NOMO-1 treated with dmso at 0.1 percent for 144 hours (cell line): ENCODE measurements around the gene ABCC8.
"Not testable (repeated sequence)": the region's sequence is repeated elsewhere in the genome, so short reads cannot be mapped to it uniquely, and the experiment has no call there.

Experiments
- DNase-seq: peaks from one replicate; lab custom pipeline; 2025; ENCODE audit not compliant: unreplicated experiment; lab: John Stamatoyannopoulos, UW

The ABCC8 gene

DNA sequence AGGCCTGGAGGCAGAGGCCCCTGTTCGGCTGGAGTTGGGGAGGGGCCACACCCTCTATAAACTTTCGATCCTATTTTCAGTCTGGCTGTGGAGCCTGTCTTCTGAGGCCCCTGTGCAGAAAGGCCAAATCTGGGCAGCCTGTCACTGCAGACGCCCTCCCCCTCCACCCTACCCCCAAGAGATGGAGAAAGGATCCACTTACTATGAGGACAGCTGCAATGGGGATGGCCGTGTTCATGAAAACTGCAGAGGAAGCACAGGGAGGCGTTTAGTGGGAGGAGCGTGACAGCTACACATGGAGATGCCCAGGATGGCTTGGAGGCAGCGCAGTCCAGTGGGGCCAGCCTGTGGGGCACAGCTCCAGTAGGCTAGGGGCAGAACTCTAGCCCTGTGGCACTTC, 44.6 kb downstream of the ABCC8 start:
- no peak for DNase-seq

DNA sequence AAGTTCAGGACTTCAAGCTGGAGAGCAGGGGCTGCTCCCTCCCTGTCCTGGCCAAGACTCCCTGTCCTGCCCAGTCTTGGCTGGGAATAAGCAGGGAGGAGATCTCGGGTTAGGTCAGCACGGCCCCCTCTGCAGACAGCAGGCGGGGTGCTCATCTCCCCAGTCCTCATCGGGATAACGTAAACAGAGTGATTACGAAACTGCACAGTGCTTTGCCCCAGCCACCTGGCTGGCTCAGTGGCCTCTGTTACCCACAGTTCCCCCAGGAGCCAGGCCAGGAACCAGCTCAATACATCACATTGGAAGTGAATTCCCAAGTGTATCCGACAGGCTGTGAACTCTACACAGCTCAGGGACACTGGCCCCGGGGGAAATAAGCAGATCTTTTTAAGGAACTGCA, 45.5 kb downstream of the ABCC8 start:
- no peak for DNase-seq

DNA sequence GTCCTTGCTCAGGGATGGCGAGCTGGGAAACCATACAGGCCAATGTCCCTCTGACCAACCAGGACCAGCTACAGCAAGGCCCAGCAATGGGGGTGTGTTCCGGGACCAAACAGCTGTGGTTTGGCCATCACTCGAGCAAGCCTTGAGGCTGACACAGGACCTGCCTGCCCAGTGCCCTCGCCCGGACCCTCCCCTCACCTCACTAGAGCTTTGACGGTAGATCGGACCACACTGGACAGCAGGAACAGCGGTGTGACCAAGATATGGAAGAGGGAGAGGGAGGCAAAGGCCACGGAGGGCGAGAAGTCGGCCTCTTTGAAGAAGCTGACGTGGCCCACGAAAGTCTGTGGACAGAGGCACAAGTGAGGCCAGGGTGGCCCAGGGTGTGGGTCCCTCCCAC, 46.0 kb downstream of the ABCC8 start:
- no peak for DNase-seq

DNA sequence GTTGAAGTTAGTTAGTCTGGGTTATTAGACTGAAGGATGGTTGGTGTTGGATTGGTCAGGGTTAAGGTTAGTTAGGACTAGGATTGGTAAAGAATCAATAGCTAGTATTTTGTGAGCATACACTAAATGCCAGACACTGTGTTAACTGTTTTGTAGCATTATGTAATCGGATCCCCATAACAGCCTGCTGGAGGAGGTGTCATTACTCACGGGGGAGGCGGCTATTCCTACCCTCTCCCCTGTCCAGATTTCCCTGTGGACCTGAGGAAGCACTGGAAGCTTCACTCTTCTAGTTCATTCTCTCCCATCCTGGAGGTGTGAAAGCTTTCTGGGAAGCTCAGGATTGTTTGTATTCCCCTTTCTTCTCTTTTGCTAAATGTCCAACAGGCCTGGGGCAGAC, 47.7 kb downstream of the ABCC8 start:
- DNase-seq = no peak

DNA sequence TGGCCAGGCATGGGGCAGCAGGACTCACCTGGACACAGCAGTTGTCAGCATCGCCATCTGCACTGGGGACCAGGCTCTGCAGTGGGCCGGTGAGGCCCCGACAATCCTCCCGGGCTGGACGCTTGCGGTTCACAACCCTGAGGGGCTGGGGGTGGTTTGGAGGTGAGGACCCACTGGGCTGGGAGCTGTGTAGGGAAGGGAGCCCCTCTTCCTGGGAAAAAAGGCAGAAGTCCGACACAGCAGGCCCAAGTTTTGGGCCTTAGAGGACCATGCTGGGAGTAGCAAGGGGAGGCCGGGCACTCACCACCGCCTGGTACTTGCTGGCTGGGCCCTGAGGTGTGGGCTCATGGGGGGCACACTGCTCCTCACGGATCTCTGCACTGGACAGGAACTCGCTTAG, 48.4 kb downstream of the ABCC8 start:
- no peak for DNase-seq

DNA sequence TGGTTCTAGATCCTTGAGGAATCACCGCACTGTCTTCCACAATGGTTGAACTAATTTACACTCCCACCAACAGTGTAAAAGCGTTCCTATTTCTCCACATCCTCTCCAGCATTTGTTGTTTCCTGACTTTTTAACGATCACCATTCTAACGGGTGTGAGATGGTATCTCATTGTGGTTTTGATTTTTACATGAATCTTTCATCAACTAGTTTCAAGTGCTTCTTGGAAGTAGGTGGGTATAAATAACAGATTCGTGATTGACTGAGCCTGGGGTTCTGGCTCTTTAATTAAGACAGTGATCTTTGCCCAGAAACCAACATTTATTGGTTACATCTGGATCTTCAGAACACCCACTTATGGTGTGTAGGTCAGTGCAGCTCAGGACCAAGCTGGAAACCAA, 50.4 kb downstream of the ABCC8 start:
- not testable (repeated sequence) for DNase-seq

DNA sequence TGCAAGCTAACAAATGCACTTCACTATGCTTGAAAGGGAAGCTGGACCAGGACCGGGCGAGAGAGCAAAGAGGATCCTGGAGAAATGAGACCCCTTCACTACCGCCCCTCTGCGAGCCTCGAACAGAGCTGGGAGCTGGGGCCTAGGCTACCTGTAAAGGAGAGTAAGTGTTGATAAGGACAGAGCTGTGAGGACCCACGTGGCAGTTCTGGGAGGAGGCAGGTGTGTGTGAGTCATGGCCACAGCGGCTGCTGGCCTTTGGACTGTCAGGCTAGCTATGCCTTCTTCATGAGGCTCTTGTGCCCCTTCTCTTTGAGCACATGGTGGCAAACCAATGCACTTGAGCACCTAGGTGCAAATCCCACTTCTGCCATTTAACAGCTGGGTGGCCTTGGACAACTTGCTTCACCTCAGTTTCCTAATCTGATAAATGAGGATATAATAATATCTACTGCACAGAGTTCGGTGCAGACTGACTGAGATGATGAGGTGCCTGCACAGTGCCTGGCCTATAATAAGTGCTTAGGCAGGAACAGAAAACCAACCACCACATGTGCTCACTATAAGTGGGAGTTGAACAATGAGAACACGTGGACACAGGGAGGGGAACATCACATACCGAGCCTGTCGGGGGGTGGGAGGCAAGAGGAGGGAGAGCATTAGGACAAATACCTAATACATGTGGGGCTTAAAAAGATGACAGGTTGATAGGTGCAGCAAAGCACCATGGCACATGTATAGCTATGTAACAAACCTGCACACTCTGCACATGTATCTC, 52.9 kb downstream of the ABCC8 start:
- DNase-seq = no peak

DNA sequence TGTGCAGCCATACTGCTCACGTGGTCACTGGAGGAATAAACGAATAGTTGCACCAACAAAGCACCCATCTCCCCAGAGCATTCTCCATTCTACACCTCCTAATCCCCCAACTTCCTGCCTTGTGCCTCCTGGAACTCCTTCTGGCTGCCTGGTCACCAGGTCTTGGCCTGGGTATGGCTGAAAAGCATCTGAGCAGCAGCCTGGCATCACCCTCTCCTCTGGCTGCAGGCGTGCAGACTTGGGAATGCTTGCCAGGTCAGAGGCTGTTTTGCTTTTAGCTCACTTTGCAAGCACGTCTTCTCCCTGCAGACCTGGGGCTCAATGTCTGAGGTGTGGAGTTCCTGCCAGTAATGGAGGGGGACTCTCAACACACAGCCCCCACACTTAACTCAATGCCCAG, 54.9 kb downstream of the ABCC8 start:
- DNase-seq = no peak

DNA sequence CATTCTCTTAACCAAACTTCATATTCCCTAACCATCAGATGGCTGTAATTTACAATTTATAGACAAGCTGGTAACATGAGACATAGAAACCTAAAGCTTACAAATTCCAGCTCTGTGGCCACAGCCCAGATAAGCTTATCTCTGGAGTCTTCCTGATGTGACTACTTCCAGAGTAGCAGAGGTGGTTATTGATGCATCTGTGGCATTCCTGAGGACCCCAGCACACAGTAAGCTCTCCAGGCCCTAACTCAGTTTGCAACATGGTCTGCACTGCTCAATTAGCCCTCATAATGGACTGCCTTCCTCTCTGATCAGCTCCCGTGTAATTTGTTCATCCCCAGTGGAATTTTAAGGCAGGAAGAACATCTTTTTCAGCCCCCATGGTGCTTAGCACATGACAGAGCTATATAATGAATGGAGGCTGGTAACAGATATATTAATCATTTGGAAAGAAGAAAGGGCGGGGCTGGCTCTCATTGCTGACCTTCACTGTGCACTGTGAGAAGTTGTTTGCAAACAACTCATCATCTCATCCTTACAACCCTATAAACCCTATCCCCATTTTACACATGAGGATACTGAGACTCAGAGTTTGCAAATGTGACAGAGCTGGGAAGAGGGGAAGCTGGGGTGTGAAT, 58.1 kb downstream of the ABCC8 start:
- DNase-seq = no peak

DNA sequence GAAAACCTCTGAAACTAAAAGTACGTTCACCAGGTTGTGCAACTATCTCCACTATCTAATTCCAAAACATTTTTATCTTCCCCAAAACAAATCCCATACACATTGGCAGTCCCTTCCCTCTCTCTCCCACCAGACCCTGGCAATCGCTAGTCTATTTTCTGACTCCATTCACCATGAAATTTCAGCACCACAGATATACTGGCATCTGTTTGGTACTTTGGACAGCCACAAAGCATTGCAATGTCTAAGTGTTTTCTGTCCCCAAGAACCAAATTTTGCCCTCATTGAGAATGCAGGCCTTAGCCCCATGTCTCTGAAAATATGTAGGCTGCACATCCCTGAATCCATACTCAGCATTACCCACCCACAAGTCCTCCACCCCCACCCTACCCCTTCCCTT, 60.2 kb downstream of the ABCC8 start:
- no peak for DNase-seq

DNA sequence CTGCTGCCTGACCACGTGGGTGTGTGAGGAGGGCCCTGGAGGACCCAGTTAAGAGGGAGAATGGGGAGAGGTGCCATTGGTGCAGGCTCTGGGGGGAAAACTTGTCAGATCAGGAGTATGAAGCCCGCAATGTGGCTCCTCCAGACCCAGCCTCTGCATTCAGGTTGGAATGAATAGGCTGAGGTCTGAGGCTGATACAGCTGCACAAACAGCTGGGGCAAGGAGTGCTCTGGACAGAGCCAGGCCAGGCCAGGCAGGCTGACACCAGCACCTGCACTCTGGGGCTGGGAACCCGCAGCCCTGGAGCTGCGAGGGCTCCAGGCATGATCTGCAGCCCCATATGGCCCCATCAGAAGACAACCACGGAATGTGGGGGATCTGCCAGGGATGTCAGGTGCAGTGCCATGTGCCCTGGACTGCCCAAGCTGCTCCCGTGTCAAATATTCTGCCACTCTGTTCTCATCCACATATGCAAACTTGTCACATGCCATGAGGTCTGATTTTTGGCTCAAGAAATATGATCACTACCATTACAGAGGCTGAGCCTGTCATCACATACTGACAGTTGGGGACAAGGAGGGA, 61.0 kb downstream of the ABCC8 start:
- no peak for DNase-seq

DNA sequence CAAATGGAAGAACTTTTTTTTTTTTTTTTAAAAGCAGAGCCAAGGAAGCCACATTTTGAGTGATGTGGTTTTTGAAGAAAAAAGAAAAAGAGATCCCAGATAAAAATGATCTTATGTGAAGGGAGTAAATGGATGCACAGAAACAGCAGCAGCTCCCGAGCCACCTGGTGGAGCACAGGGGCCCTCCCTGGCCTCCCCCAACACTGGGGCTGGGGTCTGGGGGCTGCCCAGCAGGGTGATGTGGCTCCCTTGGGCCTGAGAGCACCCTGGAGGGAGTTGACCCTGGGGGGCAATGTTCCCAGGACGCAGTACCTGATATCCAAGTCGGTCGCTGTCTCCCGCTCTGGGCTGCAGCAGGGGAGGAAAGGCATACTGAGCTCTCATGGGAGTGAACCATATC, 61.7 kb downstream of the ABCC8 start:
- no peak for DNase-seq

DNA sequence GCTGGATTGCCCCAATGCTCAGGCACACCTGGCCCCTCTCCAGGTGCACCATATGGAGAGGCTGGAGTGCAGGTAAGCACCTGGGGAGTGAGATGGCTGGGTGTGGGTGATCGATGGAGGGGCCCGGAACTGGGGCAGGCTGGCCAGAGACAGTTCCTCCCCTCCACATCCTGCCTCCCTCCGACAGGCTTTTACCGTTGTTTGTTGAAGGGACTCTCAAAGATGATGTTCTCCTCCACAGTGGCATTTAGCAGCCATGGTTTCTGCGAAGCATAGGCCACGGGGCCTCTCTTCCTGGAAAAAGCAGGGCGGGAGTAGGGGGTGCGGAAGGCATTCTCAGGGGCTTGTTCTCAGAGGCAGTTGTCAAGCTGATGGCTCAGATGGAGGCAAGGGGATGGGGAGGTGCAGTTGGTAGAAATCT, 62.3 kb downstream of the ABCC8 start:
- no peak for DNase-seq

DNA sequence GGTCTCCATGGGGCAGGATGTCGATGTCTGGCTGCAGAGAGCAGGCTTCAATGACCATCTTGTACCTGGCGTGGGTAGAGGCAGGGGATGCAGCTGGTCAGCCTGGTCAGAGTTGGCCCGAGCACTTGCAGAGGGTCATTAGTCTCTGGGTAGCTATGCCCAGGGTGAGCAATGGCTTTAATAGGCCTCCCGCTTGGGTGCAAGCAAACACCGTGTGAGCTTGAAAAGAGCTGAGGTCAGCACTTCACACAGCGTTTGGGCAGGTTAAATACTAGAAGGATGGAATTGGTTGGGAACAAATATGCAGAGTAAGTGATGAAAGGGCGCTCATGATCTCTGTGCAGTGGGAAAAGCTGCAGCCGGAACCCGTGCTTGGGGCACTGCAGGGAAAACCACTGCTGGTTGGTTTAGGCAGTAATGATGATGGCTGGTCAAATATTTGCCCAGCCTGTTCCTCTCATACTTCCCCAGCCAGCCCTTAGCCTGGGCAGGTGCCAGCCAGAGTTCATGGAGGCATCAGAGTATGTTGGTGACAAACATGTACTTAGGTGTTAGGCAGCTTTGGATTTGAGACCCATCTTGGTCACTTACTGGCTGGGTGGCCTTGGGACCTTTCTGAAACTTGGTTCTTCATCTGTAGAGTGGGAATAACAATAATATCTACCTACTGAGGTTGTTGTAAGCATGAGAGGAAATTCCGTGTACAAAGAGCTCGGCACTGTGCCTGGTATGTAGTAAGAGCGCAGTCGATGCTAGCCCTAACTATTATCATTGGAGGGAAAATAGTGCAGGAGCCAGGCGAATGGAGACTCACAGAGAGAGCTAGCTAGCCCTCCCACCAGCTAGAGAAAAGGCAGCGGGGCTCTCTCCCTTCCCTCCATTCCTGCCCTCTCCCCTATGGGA, 63.0 kb downstream of the ABCC8 start:
- DNase-seq = no peak

DNA sequence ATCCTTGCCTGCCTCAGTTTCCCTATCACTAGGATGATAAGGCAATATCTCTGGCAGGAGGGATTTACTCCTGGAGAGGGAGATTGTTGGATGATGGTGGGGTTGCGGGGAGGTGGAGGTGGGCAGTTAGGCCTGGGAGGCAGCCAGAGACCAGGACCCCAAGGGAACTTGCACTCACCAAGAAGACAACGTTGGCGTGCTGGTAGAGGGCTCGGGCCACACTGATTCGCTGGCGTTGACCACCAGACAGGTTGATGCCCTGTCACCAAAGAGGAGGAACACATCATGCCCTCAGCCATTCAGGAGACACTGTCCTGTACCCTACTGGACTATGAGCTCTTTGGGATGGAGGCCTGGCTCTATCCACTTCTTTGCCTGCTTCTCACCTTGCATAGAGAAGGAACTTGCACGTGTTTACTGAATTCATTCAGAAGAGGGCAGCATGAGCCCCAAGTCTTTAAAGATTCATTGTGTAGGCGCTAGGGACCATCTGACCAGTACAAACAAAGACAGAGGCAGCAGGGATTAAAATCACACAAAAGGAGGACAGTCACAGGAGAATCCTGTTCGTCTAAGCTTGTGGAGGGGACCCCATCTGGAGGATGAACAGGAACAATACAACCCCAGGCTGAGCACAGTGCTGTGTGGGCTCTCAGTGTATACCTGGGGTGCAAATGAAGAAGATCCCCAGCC, 64.0 kb downstream of the ABCC8 start:
- DNase-seq = no peak

DNA sequence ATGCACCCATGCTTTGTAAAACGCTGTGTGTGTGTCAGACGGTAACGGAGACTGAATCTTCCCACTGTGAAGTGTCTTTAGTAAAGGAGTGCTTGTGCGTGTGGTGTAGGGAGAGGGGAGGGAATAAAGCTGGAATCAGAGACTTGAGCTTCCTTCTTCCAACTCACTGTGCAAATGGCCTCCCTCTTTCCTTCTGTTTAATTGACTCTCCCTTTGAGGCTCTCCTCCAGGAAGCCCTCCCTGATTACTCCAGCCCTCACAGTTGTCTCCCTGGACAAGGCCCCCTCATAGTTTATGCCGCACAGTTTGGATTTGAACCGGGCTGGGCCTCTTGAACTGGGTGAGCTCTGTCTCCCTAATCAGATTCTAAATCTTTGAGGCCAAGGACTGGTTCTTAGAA, 65.2 kb downstream of the ABCC8 start:
- no peak for DNase-seq

DNA sequence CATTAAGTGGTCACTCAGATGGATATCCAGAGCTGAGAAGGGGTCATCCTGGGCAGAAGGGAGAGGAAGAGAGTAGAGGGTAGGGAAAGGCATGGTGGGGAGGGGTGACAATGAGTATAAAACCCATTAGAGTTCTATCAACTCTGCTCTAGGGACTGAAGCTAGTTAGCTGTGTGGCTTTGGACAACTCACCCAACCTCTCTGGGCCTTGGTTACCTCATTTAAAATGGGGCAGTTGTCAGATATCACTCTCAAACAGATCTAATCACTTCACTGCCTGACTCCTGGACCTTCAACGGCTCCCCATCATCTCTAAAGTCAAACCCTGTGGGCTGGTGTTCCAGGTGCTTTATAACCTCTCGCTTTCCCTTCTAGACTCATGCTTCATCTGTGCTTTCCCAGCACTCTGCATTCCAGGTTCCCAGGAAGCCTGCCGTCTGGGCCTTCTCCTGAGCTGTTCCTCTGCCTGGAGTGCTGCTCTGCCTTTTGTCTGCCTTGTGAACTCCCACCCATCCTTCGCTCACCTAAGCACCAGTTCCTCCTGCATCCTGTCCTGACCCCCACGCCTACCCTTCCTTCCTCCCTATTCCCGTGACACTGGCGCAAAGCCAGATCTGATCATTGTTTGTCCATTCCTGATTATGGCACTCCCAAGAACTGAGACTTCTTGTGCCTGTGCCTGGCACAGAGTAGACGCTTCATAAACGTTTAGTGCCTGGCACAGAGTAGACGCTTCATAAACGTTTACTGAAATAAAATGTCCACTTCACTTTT, 65.9 kb downstream of the ABCC8 start:
- no peak for DNase-seq

DNA sequence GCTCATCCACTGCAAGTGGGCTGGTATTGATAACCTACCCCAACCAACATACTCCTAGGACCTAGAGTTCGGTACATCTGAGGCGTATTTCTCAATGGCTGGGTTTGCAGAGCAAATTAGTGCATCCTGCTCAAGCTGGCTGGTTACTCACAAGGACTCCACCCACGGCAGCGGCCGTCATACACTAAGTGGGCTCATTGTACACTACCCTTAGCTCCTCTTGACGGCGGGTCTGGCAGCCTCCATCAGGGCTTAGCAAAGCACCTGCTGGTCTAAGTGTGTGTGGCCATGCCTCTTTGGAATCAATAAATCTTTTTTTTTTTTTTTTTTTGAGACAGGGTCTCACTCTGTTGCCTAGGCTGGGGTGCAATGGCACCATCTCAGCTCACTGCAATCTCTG, 68.0 kb downstream of the ABCC8 start:
- DNase-seq = no peak

DNA sequence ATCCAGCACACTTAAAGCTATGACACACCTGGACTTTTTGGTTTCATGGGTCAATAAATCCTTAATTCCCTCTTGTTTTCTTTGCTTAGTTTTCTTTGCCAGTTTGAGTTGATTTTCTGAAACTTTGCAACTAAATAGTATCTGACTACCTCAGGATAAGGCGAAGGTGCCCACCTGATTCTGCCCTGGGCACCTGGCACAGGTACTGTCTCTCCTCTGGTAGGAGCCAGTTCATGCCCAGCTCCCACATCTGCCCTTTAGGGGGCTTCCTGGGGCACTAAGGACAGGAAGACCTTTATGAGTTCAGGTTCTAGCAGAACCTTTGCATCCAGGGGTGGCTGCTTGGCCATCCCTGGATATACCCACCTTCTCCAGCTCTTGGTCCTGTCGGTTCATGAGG, 68.6 kb downstream of the ABCC8 start:
- no peak for DNase-seq

DNA sequence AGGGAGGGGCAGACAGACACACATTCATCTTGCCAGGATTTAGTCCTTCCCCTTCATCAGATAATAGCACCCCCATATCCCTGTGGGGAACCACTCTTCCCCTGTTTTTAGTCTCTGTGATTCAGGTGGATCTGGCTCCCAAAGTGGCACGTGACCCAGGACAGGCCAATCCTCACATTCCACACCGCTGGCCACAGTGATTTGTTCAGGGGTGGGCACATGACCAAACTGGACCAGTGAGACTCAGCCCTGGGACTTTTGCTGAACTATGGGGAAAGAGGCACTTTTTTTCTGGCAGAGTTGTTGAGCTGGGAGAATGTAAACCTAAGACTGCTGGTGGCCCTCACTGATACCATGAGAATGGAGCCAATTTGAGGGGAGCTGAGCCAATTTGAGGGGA, 69.1 kb downstream of the ABCC8 start:
- DNase-seq = no peak
